ENCODE measurements around the gene MEGF6.

MEGF6 gene

GRCh38 chr1:3642919-3643675 is 31.8 kb upstream of the MEGF6 start:
- no peak for DNase-seq

GRCh38 chr1:3641816-3642215 is 30.5 kb upstream of the MEGF6 start:
- no peak for DNase-seq

GRCh38 chr1:3641046-3641760 is 29.9 kb upstream of the MEGF6 start:
- DNase-seq: no peak

- DNase-seq: no peak
Observed at GRCh38 chr1:3640121-3640837, 29.0 kb upstream of the MEGF6 start.

GRCh38 chr1:3639397-3639911 is 28.1 kb upstream of the MEGF6 start:
- DNase-seq: no peak

GRCh38 chr1:3638676-3639075 is 27.4 kb upstream of the MEGF6 start:
- no peak for DNase-seq

GRCh38 chr1:3638027-3638426 is 26.7 kb upstream of the MEGF6 start:
- no peak for DNase-seq

GRCh38 chr1:3636531-3636930 is 25.2 kb upstream of the MEGF6 start:
- no peak for DNase-seq

GRCh38 chr1:3636080-3636479 is 24.8 kb upstream of the MEGF6 start:
- DNase-seq: no peak

GRCh38 chr1:3634059-3634800 is 22.9 kb upstream of the MEGF6 start:
- DNase-seq: no peak

- no peak for DNase-seq
Observed at GRCh38 chr1:3633344-3634058, 22.2 kb upstream of the MEGF6 start.

GRCh38 chr1:3632716-3633343 is 21.5 kb upstream of the MEGF6 start:
- no peak for DNase-seq

- DNase-seq: no peak
Observed at GRCh38 chr1:3632298-3632697, 21.0 kb upstream of the MEGF6 start.

- DNase-seq: no peak
Observed at GRCh38 chr1:3631320-3632260, 20.3 kb upstream of the MEGF6 start.

- no peak for DNase-seq
Observed at GRCh38 chr1:3630914-3631313, 19.6 kb upstream of the MEGF6 start.

GRCh38 chr1:3630161-3630611 is 18.9 kb upstream of the MEGF6 start:
- no peak for DNase-seq

GRCh38 chr1:3629561-3630160 is 18.4 kb upstream of the MEGF6 start:
- no peak for DNase-seq

GRCh38 chr1:3628445-3628844 is 17.1 kb upstream of the MEGF6 start:
- no peak for DNase-seq

GRCh38 chr1:3627515-3628253 is 16.4 kb upstream of the MEGF6 start:
- no peak for DNase-seq
